GM18519 (cell line): ENCODE data around the gene OR13C9.
"Not testable (repeated sequence)": the region's sequence is repeated elsewhere in the genome, so short reads cannot be mapped to it uniquely, and the experiment has no call there.

ENCODE experiments used
- ATAC-seq: cut with Tn5 transposase; IDR thresholded peaks from one replicate; pipeline ENCODE4 v1.9.1; 2021; ENCODE audit warnings: mild to moderate bottlenecking, moderate library complexity; ENCODE audit not compliant: unreplicated experiment, low FRiP score

OR13C9 gene

GRCh38 chr9:104618104-104618503 is at the start of gene OR13C9:
TSS of gene OR13C9 (minus strand) at chr9:104618204. CDS start at chr9:104618204, 0 bp downstream.
- no peak for ATAC-seq

GRCh38 chr9:104658496-104659195 is 40.6 kb upstream of the OR13C9 start:
- no peak for ATAC-seq

GRCh38 chr9:104635456-104635855 is 17.5 kb upstream of the OR13C9 start:
- ATAC-seq = no peak

GRCh38 chr9:104633976-104634520 is 16.0 kb upstream of the OR13C9 start:
- no peak for ATAC-seq

- not testable (repeated sequence) for ATAC-seq
Observed at GRCh38 chr9:104625964-104626363, 8.0 kb upstream of the OR13C9 start.

- no peak for ATAC-seq
Observed at GRCh38 chr9:104617418-104617817, 586 bp downstream of the OR13C9 start.

GRCh38 chr9:104611213-104611612 is 6.8 kb downstream of the OR13C9 start:
- no peak for ATAC-seq

- ATAC-seq = no peak
Observed at GRCh38 chr9:104608336-104608735, 9.7 kb downstream of the OR13C9 start.

GRCh38 chr9:104606152-104606551 is 11.9 kb downstream of the OR13C9 start:
- ATAC-seq = no peak

GRCh38 chr9:104605527-104605926 is 12.5 kb downstream of the OR13C9 start, which contains the start of gene OR13C2:
TSS of gene OR13C2 (minus strand) at chr9:104605627. CDS start at chr9:104605627, 0 bp downstream.
- not testable (repeated sequence) for ATAC-seq

GRCh38 chr9:104604801-104605200 is 13.2 kb downstream of the OR13C9 start:
- no peak for ATAC-seq

GRCh38 chr9:104599313-104599712 is 18.7 kb downstream of the OR13C9 start, which contains the start of gene OR13C5:
TSS of gene OR13C5 (minus strand) at chr9:104599413. CDS start at chr9:104599413, 0 bp downstream.
- not testable (repeated sequence) for ATAC-seq

- ATAC-seq = not testable (repeated sequence)
Observed at GRCh38 chr9:104598749-104599148, 19.3 kb downstream of the OR13C9 start.

GRCh38 chr9:104589626-104590025 is 28.4 kb downstream of the OR13C9 start:
- ATAC-seq = no peak

- no peak for ATAC-seq
Observed at GRCh38 chr9:104586496-104587180, 31.4 kb downstream of the OR13C9 start.

- ATAC-seq = no peak
Observed at GRCh38 chr9:104580562-104580961, 37.4 kb downstream of the OR13C9 start.

GRCh38 chr9:104577263-104577662 is 40.7 kb downstream of the OR13C9 start:
- ATAC-seq = no peak

GRCh38 chr9:104575456-104575855 is 42.5 kb downstream of the OR13C9 start:
- ATAC-seq = no peak

- ATAC-seq = no peak
Observed at GRCh38 chr9:104572612-104573011, 45.4 kb downstream of the OR13C9 start.

- ATAC-seq = no peak
Observed at GRCh38 chr9:104568868-104569267, 49.1 kb downstream of the OR13C9 start, which contains the start of gene OR13C8. TSS of gene OR13C8 (plus strand) at chr9:104569168. CDS start at chr9:104569168, 0 bp downstream.
